Melanocyte of skin (primary cell): ENCODE results near the gene TSPAN33. TPM values are rescaled to one million over a fixed set of nuclear protein-coding genes. Genes with fewer than 3 reads are reported as not detected.

ENCODE experiments used
- small RNA-seq, 2 donors: library from RNA; depleted of rRNA; stranded (forward); fragments of <200 nt; gene quantifications; one replicate each; pipeline ENCODE3, GENCODE V24; 2012
- total RNA-seq, 2 donors: library from RNA; depleted of rRNA; stranded (reverse); fragments of >200 nt; gene quantifications; 2 replicates each; pipeline ENCODE4 v1.2.3, GENCODE V29; 2012

The TSPAN33 gene, protein sequence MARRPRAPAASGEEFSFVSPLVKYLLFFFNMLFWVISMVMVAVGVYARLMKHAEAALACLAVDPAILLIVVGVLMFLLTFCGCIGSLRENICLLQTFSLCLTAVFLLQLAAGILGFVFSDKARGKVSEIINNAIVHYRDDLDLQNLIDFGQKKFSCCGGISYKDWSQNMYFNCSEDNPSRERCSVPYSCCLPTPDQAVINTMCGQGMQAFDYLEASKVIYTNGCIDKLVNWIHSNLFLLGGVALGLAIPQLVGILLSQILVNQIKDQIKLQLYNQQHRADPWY
- 1 to 10 TPM; 3.1 to 9.3 TPM for total RNA-seq

DNA sequence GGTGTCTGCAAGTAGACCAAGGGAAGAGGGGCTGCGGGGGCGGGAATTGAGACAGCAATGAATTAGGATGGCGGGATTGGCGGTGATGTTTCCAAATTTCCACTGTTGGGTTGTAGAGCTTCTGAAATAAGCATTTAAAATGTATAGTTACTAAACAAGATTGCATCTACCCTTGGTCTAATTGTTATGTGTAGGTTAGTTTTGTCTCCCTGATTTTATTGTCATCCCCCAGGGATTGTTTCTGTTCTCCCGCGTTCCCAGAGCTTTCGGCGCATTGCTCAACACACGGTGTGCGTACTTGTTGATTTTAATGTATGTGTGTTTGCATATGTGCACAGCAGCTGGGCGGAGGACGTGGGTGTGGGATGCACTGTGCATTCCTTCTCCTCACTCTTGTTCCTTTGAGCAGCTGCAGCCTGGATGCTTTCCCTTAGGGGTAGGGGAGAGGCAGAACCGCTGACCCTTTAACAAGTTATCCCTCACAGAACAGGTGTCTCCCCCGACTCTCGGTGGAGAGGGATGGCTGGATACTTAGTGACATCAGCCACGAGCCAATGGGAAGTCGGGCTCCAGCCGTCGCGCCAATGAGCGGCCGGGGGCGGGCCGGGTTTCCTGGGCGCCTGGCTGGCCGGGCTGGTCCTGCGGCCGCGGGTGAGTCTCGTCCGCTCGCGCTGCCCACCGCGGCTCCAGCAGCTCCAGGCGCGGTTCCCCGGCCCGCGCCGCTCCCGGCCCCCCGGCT, at the start of gene TSPAN33:
Gene TSPAN33, plus strand, starts transcription at position 613 of the 739 bp plus-strand sequence. CDS start 274 bp downstream, outside the sequence.

DNA sequence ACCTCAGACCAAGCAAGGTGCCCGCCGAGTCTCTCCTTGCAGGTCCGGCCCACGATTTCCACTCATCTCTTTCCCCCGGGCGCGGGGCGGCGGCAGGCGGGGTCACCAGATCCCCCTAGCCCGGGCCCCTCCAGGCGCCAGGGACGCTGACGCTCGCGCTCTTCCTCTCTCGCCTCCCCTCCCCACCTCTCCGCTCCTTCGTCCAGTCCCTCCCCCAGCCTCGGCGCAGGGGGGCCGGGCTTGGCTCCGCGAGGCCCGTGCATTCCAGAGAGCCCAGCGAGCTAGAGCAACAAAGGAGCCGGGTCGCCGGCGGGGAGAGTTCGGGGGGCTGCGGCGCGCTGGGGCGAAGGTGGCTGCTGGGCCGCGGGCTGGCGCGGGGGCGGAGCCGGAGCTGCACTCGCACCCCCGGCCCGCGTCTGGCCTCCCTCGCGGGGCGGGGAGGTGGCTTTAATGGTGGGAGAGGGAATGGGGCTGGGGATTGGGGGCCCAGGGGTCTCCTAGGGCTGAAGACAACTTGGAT, 43.9 kb downstream of the TSPAN33 start, which contains the start of gene SMO:
Gene SMO, plus strand, starts transcription at position 262 of the 520 bp plus-strand sequence. CDS start 519 bp downstream, outside the sequence.

Small RNA genes within 50 kb of the gene (small RNA-seq; reads per million reads assigned to genes)
- 1.1 to 5.2 reads per million in 2 donors for gene RNY1P11

Other genes with a start within 250 kb of the TSPAN33 start
- gene KCP, start 234.0 kb upstream of the TSPAN33 start, total RNA-seq = 1 to 10 TPM in 1 of 2 donors, under 1 TPM in 1; 0.67 to 1.0 TPM
- 1 to 10 TPM; 1.4 to 2.0 TPM for gene IRF5, start 206.8 kb upstream of the TSPAN33 start, total RNA-seq
- gene TNPO3, start 89.6 kb upstream of the TSPAN33 start, total RNA-seq = 10 to 100 TPM; 54.4 to 66.9 TPM
- gene SMO, start 43.9 kb downstream of the TSPAN33 start, total RNA-seq = 10 to 100 TPM; 14.0 to 16.5 TPM
- gene AHCYL2, start 80.3 kb downstream of the TSPAN33 start, total RNA-seq = 10 to 100 TPM; 27.3 to 51.3 TPM